ENCODE data around the gene PLCB4. TPM values are rescaled to one million over a fixed set of nuclear protein-coding genes. Genes with fewer than 3 reads are reported as not detected.

Gene PLCB4
- total RNA-seq, 1 donor from 2014 or later: 12.0 TPM

DNA sequence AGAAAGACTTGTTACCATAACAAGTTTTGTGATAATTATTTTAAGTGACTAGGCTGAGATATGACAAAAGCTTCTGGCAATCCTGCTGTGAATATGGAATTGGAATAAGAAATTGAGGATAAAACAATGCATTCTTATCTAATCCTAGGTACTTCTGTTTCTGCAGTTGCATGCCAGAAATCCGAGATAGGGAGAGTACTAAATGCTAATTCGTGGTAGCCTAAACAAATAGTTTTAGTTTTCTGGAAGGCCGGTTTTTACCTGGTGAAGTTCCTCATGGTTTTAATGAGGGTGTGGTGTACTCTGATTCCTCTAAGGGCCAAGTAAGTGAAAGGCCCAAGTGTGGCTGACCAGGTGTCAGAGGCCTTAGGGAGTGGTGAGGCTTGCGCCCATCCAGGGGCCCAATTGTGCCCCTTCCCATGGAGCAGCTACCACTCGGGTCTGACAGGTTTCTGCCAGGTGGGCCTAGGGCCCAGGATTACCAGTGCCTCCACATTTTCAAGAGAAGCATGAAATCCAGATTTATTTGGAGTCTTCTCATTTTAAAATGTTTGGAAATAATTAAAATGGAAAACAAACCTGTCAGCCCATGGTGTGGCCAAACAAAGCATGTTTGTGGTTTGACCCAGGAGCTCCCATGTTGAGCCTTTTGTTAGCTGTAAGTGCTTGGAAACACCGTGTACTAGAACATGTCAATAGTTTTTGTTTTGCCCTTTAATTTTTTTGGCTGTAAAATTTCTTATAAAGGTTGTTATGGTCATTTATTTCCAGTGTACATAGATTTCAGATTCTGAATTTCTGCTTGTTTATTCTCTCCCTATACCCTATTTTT is 6.6 kb downstream of the PLCB4 start:
- Histone ChIP-seq H3K4me3 (no peak overlapping the region), H3K36me3 (no peaks in the 10 kb centered on the region), H3K9me3 (no peaks in the 10 kb centered on the region), H3K4me1 (no peaks in the 10 kb centered on the region), H3K27me3 (no peaks in the 10 kb centered on the region), H3K27ac (no peak overlapping the region)
- intact Hi-C loops (cut with DNase I): no loop called here
- TF ChIP-seq, protein P1, sequence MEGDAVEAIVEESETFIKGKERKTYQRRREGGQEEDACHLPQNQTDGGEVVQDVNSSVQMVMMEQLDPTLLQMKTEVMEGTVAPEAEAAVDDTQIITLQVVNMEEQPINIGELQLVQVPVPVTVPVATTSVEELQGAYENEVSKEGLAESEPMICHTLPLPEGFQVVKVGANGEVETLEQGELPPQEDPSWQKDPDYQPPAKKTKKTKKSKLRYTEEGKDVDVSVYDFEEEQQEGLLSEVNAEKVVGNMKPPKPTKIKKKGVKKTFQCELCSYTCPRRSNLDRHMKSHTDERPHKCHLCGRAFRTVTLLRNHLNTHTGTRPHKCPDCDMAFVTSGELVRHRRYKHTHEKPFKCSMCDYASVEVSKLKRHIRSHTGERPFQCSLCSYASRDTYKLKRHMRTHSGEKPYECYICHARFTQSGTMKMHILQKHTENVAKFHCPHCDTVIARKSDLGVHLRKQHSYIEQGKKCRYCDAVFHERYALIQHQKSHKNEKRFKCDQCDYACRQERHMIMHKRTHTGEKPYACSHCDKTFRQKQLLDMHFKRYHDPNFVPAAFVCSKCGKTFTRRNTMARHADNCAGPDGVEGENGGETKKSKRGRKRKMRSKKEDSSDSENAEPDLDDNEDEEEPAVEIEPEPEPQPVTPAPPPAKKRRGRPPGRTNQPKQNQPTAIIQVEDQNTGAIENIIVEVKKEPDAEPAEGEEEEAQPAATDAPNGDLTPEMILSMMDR (IDR thresholded peaks at IDR 0.05): no peak
- TF ChIP-seq POLR2A (IDR thresholded peaks at IDR 0.05) (no peak), POLR2AphosphoS5 (IDR thresholded peaks at IDR 0.05; ENCODE audit: insufficient read depth in 1 of 2, low read depth in 1 of 2) (no peak)
- no peak for DNase-seq (ENCODE audit: extremely low spot score in 2 of 2)

- H3K4me3 ChIP-seq: no peak overlapping the region
- intact Hi-C loops (cut with DNase I): no loop called here
- H3K27ac ChIP-seq: no peak overlapping the region
Measured at GRCh38 chr20:9076440-9076839, 7.6 kb downstream of the PLCB4 start.

DNA sequence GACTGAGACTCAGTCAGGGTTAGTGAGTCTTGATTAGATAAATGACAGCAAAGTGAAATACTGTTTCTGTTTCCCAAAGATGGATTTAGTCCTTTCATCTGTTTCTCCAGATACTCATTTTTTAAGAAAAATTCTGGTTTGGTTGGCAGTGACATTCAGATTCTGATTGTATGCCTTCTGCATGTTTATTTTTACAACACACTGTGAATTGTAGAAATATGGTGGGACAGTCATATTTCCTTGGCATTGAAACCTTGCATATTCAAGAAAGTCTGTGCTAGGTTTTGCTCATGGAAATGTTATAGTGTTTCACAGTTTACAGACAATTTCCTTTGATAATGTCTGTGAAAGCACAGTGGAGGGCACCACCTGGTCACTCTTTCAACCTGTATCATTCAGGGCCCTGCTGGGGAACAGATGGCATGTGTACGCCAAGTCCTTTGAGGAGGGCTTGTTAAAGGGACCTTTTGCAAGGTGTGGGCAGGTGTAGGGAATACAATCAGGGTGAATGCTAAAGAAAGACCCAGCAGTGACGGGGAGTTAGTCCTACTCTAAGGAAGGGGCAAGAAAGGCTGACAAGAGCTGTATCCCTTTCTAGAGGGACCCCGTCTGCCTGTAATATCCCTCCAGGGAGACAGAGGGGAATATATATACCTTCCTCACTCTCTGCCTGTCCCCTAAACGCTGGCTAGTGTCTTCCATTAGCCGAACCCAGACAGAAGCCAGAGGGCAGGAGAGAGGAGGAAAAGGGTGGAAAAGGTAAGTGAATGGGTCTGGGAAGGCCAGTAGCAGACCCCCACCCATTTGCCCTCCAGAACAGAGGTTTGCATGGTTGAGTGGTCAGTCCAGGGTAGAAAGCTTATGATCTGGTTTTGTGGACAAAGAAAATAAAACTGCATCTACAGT is 10.2 kb downstream of the PLCB4 start:
- H3K27me3 ChIP-seq: no peaks in the 10 kb centered on the region

More at GRCh38 chr20:9076440-9076839, 7.6 kb downstream of the PLCB4 start:
- Histone ChIP-seq H3K4me1 (no peaks in the 10 kb centered on the region), H3K27me3 (no peaks in the 10 kb centered on the region), H3K9me3 (no peaks in the 10 kb centered on the region), H3K36me3 (no peaks in the 10 kb centered on the region)
- TF ChIP-seq POLR2A (IDR thresholded peaks at IDR 0.05) (no peak), POLR2AphosphoS5 (IDR thresholded peaks at IDR 0.05; ENCODE audit: insufficient read depth in 1 of 2, low read depth in 1 of 2) (no peak)
- TF ChIP-seq, protein P1 (IDR thresholded peaks at IDR 0.05): no peak
- no peak for DNase-seq (ENCODE audit: extremely low spot score in 2 of 2)

GRCh38 chr20:9081423-9081966 is 12.6 kb downstream of the PLCB4 start:
- no peaks in the 10 kb centered on the region for H3K9me3 ChIP-seq
- DNase-seq (ENCODE audit: extremely low spot score in 2 of 2): no peak
- no peaks in the 10 kb centered on the region for H3K27me3 ChIP-seq
- no peak overlapping the region for H3K27ac ChIP-seq
- H3K4me1 ChIP-seq: no peaks in the 10 kb centered on the region
- intact Hi-C loops (cut with DNase I): no loop called here
- H3K36me3 ChIP-seq: no peaks in the 10 kb centered on the region
- no peak overlapping the region for H3K4me3 ChIP-seq
- TF ChIP-seq POLR2AphosphoS5 (IDR thresholded peaks at IDR 0.05; ENCODE audit: insufficient read depth in 1 of 2, low read depth in 1 of 2) (no peak), POLR2A (IDR thresholded peaks at IDR 0.05) (no peak)
- TF ChIP-seq, protein P1 (IDR thresholded peaks at IDR 0.05): no peak

More for the DNA sequence above, 10.2 kb downstream of the PLCB4 start:
- Histone ChIP-seq H3K4me3 (no peak overlapping the region), H3K9me3 (no peaks in the 10 kb centered on the region), H3K4me1 (no peaks in the 10 kb centered on the region), H3K27ac (no peak overlapping the region), H3K36me3 (no peaks in the 10 kb centered on the region)
- TF ChIP-seq POLR2A (IDR thresholded peaks at IDR 0.05): no peak
- TF ChIP-seq POLR2AphosphoS5 (IDR thresholded peaks at IDR 0.05; ENCODE audit: insufficient read depth in 1 of 2, low read depth in 1 of 2): no peak
- TF ChIP-seq, protein P1 (IDR thresholded peaks at IDR 0.05): no peak
- no peak for DNase-seq (ENCODE audit: extremely low spot score in 2 of 2)
- intact Hi-C loops (cut with DNase I): no loop called here

Measured in vagina (tissue), 2 donors.